HG03066 (cell line): ENCODE measurements around the gene KANK3.
"Not testable (repeated sequence)": the region's sequence is repeated elsewhere in the genome, so short reads cannot be mapped to it uniquely, and the experiment has no call there.

Source experiments
- ATAC-seq: cut with Tn5 transposase; IDR thresholded peaks from one replicate; pipeline ENCODE4 v1.9.1; 2021; ENCODE audit warnings: low read depth; ENCODE audit not compliant: unreplicated experiment

The KANK3 gene

GRCh38 chr19:8371011-8371804 is 28.1 kb upstream of the KANK3 start:
- no peak for ATAC-seq

GRCh38 chr19:8370176-8371010 is 27.3 kb upstream of the KANK3 start:
- ATAC-seq, result no peak

- ATAC-seq, result no peak
These were observed 24.4 kb upstream of the KANK3 start for GRCh38 chr19:8367327-8368001.

- ATAC-seq, result no peak
These were observed 23.9 kb upstream of the KANK3 start for GRCh38 chr19:8366961-8367326.

- ATAC-seq, result no peak
These were observed 23.1 kb upstream of the KANK3 start for GRCh38 chr19:8366121-8366581.

- ATAC-seq, result no peak
These were observed 21.0 kb upstream of the KANK3 start, which contains the start of gene ANGPTL4 for GRCh38 chr19:8363803-8364771. Gene ANGPTL4, plus strand, starts transcription at chr19:8364155. Its CDS starts 167 bp downstream, at chr19:8364322.

- no peak for ATAC-seq
These were observed 19.1 kb upstream of the KANK3 start for GRCh38 chr19:8361921-8362793.

GRCh38 chr19:8360196-8360595 is 17.1 kb upstream of the KANK3 start:
- no peak for ATAC-seq

GRCh38 chr19:8358948-8359347 is 15.9 kb upstream of the KANK3 start:
- ATAC-seq, result no peak

- no peak for ATAC-seq
These were observed 14.0 kb upstream of the KANK3 start for GRCh38 chr19:8357007-8357521.

GRCh38 chr19:8355631-8356402 is 12.8 kb upstream of the KANK3 start:
- ATAC-seq, result no peak

- not testable (repeated sequence) for ATAC-seq
These were observed 9.8 kb upstream of the KANK3 start for GRCh38 chr19:8352845-8353244.

GRCh38 chr19:8352134-8352827 is 9.2 kb upstream of the KANK3 start:
- no peak for ATAC-seq

GRCh38 chr19:8349629-8350372 is 6.7 kb upstream of the KANK3 start:
- not testable (repeated sequence) for ATAC-seq

- ATAC-seq, result no peak
These were observed 402 bp upstream of the KANK3 start for GRCh38 chr19:8343483-8343844.

GRCh38 chr19:8342316-8342683 is 762 bp downstream of the KANK3 start:
- no peak for ATAC-seq

GRCh38 chr19:8341504-8341903 is 1.6 kb downstream of the KANK3 start:
- ATAC-seq, result not testable (repeated sequence)
